Natural killer cell (primary cell): ENCODE data around the gene BTBD9. TPM values are rescaled to one million over a fixed set of nuclear protein-coding genes. Genes with fewer than 3 reads are reported as not detected.
A peak's percentile ranks its signal among the peaks of the same experiment; 100 is the strongest.

Source experiments
- ATAC-seq, 3 donors: fragments of 150-1000 bp in 2 of 3; fragments of 200-7000 bp in 1 of 3; cut with Tn5 transposase; 1 replicate in 1 of 3; 2 replicates in 2 of 3; pipeline ENCODE4 v1.10.0; 2021; ENCODE audit warnings: mild to moderate bottlenecking in 2 of 3, moderate library complexity in 2 of 3
- DNase-seq, 2 donors: peaks; one replicate each; pipeline versions ENCODE4 v3.0.0 to v3.0.0-alpha.2; 2013 to 2021; ENCODE audit warnings: mixed read lengths in 1 of 2
- H3K27ac ChIP-seq: one replicate; pipeline ENCODE4 v1.5.1; 2013; ENCODE audit warnings: mild to moderate bottlenecking, low read length
- H3K27me3 ChIP-seq: one replicate; pipeline ENCODE4 v1.6.1; 2013; ENCODE audit warnings: low read length; ENCODE audit not compliant: control insufficient read depth, insufficient read depth
- H3K36me3 ChIP-seq: one replicate; pipeline ENCODE4 v1.6.1; 2013; ENCODE audit warnings: low read length; ENCODE audit not compliant: control insufficient read depth, insufficient read depth
- H3K4me1 ChIP-seq: one replicate; pipeline ENCODE4 v1.6.1; 2013; ENCODE audit warnings: low read length; ENCODE audit not compliant: control insufficient read depth, insufficient read depth
- H3K4me3 ChIP-seq: one replicate; pipeline ENCODE4 v1.5.1; 2013; ENCODE audit warnings: low read length
- H3K9me3 ChIP-seq: one replicate; pipeline ENCODE4 v1.6.1; 2013; ENCODE audit warnings: low read length; ENCODE audit not compliant: control insufficient read depth, insufficient read depth
- H3K27ac Mint-ChIP-seq, 2 donors: one replicate each; pipeline ENCODE4 v1.8.0; 2022; ENCODE audit warnings: mild to moderate bottlenecking in 2 of 2, mixed read lengths in 2 of 2, moderate library complexity in 1 of 2
- H3K27me3 Mint-ChIP-seq, 2 donors: one replicate each; pipeline ENCODE4 v1.8.0; 2022; ENCODE audit warnings: low read depth in 2 of 2, mixed read lengths in 2 of 2
- H3K36me3 Mint-ChIP-seq: one replicate; pipeline ENCODE4 v1.8.0; 2022; ENCODE audit warnings: mixed read lengths
- H3K4me1 Mint-ChIP-seq, 2 donors: one replicate each; pipeline ENCODE4 v1.8.0; 2022; ENCODE audit warnings: mixed read lengths in 2 of 2
- H3K4me3 Mint-ChIP-seq: one replicate; pipeline ENCODE4 v1.8.0; 2022; ENCODE audit warnings: mild to moderate bottlenecking, moderate library complexity, mixed read lengths
- H3K9me3 Mint-ChIP-seq, 2 donors: one replicate each; pipeline ENCODE4 v1.8.0; 2022; ENCODE audit warnings: mixed read lengths in 2 of 2
- CTCF ChIP-seq: fragments of 200-600 bp; IDR thresholded peaks from one replicate; pipeline ENCODE4 v1.8.0; 2022; ENCODE audit warnings: antibody characterized with exemption
- WGBS: methylation state at CpG from one replicate; pipeline ENCODE4 v1.1.7; 2013; ENCODE audit warnings: missing lambda C conversion rate; ENCODE audit not compliant: insufficient coverage; 5-methylcytosine and 5-hydroxymethylcytosine counted together
- intact Hi-C: fragments of 100-400 bp; cut with micrococcal nuclease; formaldehyde crosslinking; loops from one replicate; pipeline ENCODE4 v1.14.2; 2022
- total RNA-seq, 4 donors: library from RNA; stranded (reverse); fragments of 120-200 nt in 1 of 4; gene quantifications; one replicate each; pipeline versions ENCODE4 v1.2.3 to v1.2.4, GENCODE V29; 2013 to 2022

BTBD9 gene
- total RNA-seq, 3 donors from 2014 or later (not counting 1 experiment from before 2014, with no cell fraction given), result 51.6 to 70.3 (median 54.3) TPM

- Histone ChIP-seq H3K27ac (no peak overlapping the region), H3K36me3 (peaks cover 13% of the 10 kb centered on the region), H3K4me3 (no peak overlapping the region), H3K4me1 (peaks cover 11% of the 10 kb centered on the region), H3K9me3 (no peaks in the 10 kb centered on the region), H3K27me3 (no peaks in the 10 kb centered on the region)
- H3K27me3 Mint-ChIP-seq, result no peaks in the 10 kb centered on the region
- 93% methylated on average over 23 of the region's 23 CpGs for WGBS
- DNase-seq (no peak), ATAC-seq (no peak)
- no peaks in the 10 kb centered on the region for H3K9me3 Mint-ChIP-seq
- H3K4me1 Mint-ChIP-seq, result peaks cover 27 to 43% of the 10 kb centered on the region in 2 donors
- no peak overlapping the region for H3K4me3 Mint-ChIP-seq
- H3K27ac Mint-ChIP-seq, result peak overlapping the region; percentile 20 to 46
- intact Hi-C loops, result no loop called here
- H3K36me3 Mint-ChIP-seq, result no peaks in the 10 kb centered on the region
- TF ChIP-seq CTCF, result no peak
Observed at GRCh38 chr6:38153076-38153797, 486.5 kb downstream of the BTBD9 start.

GRCh38 chr6:38152620-38153019 lies 487.1 kb downstream of the BTBD9 start:
- no peak for TF ChIP-seq CTCF
- Mint-ChIP-seq H3K27ac (no peak overlapping the region), H3K9me3 (no peaks in the 10 kb centered on the region), H3K27me3 (no peaks in the 10 kb centered on the region), H3K36me3 (no peaks in the 10 kb centered on the region), H3K4me1 (peaks cover 32 to 42% of the 10 kb centered on the region in 2 donors), H3K4me3 (no peak overlapping the region)
- DNase-seq (no peak), ATAC-seq (no peak)
- intact Hi-C loops, result no loop called here
- H3K4me3 ChIP-seq, result no peak overlapping the region
- H3K36me3 ChIP-seq, result peaks cover 13% of the 10 kb centered on the region
- H3K9me3 ChIP-seq, result no peaks in the 10 kb centered on the region
- H3K27ac ChIP-seq, result no peak overlapping the region
- 98% methylated on average over 4 of the region's 8 CpGs for WGBS
- no peaks in the 10 kb centered on the region for H3K27me3 ChIP-seq
- H3K4me1 ChIP-seq, result peaks cover 11% of the 10 kb centered on the region

- Mint-ChIP-seq H3K9me3 (no peaks in the 10 kb centered on the region), H3K27ac (no peak overlapping the region), H3K4me1 (peaks cover 40 to 42% of the 10 kb centered on the region in 2 donors), H3K27me3 (no peaks in the 10 kb centered on the region), H3K36me3 (no peaks in the 10 kb centered on the region), H3K4me3 (no peak overlapping the region)
- Histone ChIP-seq H3K27me3 (no peaks in the 10 kb centered on the region), H3K4me1 (peaks cover 11% of the 10 kb centered on the region), H3K36me3 (peaks cover 13% of the 10 kb centered on the region), H3K27ac (no peak overlapping the region), H3K9me3 (no peaks in the 10 kb centered on the region), H3K4me3 (no peak overlapping the region)
- 96% methylated on average over 21 of the region's 22 CpGs for WGBS
- intact Hi-C loops, result no loop called here
- DNase-seq (no peak), ATAC-seq (no peak)
- no peak for TF ChIP-seq CTCF
Observed at GRCh38 chr6:38151580-38152500, 487.9 kb downstream of the BTBD9 start.
